Chondrocyte (in vitro differentiated cells): ENCODE results near the gene NIP7. TPM values are rescaled to one million over a fixed set of nuclear protein-coding genes. Genes with fewer than 3 reads are reported as not detected.

Source experiments
- DNase-seq: peaks from one replicate; pipeline ENCODE4 v3.0.0; 2021; ENCODE audit warnings: mixed read lengths, low spot score
- H3K27ac Mint-ChIP-seq: one replicate; pipeline ENCODE4 v1.8.0; 2021; ENCODE audit warnings: mild to moderate bottlenecking, moderate library complexity, mixed read lengths; ENCODE audit not compliant: unreplicated experiment
- H3K27me3 Mint-ChIP-seq: 2 replicates; pipeline ENCODE4 v1.8.0; 2021; ENCODE audit warnings: low read depth, mixed read lengths
- H3K36me3 Mint-ChIP-seq: 2 replicates; pipeline ENCODE4 v1.8.0; 2021; ENCODE audit warnings: low read depth, mixed read lengths
- H3K4me1 Mint-ChIP-seq: 2 replicates; pipeline ENCODE4 v1.8.0; 2021; ENCODE audit warnings: low read depth, mild to moderate bottlenecking, mixed read lengths
- H3K4me3 Mint-ChIP-seq: one replicate; pipeline ENCODE4 v1.8.0; 2021; ENCODE audit warnings: mild to moderate bottlenecking, moderate library complexity, mixed read lengths; ENCODE audit not compliant: unreplicated experiment
- H3K9me3 Mint-ChIP-seq: 2 replicates; pipeline ENCODE4 v1.8.0; 2021; ENCODE audit warnings: low read depth, mixed read lengths
- CTCF ChIP-seq: fragments of 200-600 bp; sonication (generic); IDR thresholded peaks from 2 replicates; pipeline ENCODE4 v1.5.0; 2021; ENCODE audit warnings: antibody characterized with exemption, mild to moderate bottlenecking, moderate library complexity
- total RNA-seq: library from RNA; stranded (reverse); gene quantifications from 3 replicates; pipeline ENCODE4 v1.2.1, GENCODE V29; 2021

NIP7 gene
- total RNA-seq, 1 donor from 2014 or later, result 18.6 TPM

GRCh38 chr16:69363281-69363717 is 23.7 kb downstream of the NIP7 start:
- DNase-seq, result no peak
- no peaks in the 10 kb centered on the region for H3K27me3 Mint-ChIP-seq
- H3K36me3 Mint-ChIP-seq, result peaks cover 24% of the 10 kb centered on the region
- TF ChIP-seq CTCF, result no peak
- H3K9me3 Mint-ChIP-seq, result no peaks in the 10 kb centered on the region
- no peak overlapping the region for H3K27ac Mint-ChIP-seq
- H3K4me3 Mint-ChIP-seq, result no peak overlapping the region
- no peaks in the 10 kb centered on the region for H3K4me1 Mint-ChIP-seq

GRCh38 chr16:69364088-69364487 is 24.5 kb downstream of the NIP7 start:
- no peaks in the 10 kb centered on the region for H3K4me1 Mint-ChIP-seq
- H3K27me3 Mint-ChIP-seq, result no peaks in the 10 kb centered on the region
- H3K9me3 Mint-ChIP-seq, result no peaks in the 10 kb centered on the region
- H3K27ac Mint-ChIP-seq, result no peak overlapping the region
- no peak for DNase-seq
- H3K4me3 Mint-ChIP-seq, result no peak overlapping the region
- no peak for TF ChIP-seq CTCF
- peaks cover 28% of the 10 kb centered on the region for H3K36me3 Mint-ChIP-seq

GRCh38 chr16:69365901-69366300 is 26.3 kb downstream of the NIP7 start:
- no peak for DNase-seq
- Mint-ChIP-seq H3K4me1 (no peaks in the 10 kb centered on the region), H3K27ac (no peak overlapping the region), H3K4me3 (no peak overlapping the region), H3K9me3 (no peaks in the 10 kb centered on the region), H3K36me3 (peaks cover 38% of the 10 kb centered on the region), H3K27me3 (no peaks in the 10 kb centered on the region)
- TF ChIP-seq CTCF, result no peak

- TF ChIP-seq CTCF, result no peak
- H3K27ac Mint-ChIP-seq, result no peak overlapping the region
- DNase-seq, result no peak
- no peaks in the 10 kb centered on the region for H3K9me3 Mint-ChIP-seq
- no peaks in the 10 kb centered on the region for H3K27me3 Mint-ChIP-seq
- no peak overlapping the region for H3K4me3 Mint-ChIP-seq
- no peaks in the 10 kb centered on the region for H3K4me1 Mint-ChIP-seq
- peaks cover 39% of the 10 kb centered on the region for H3K36me3 Mint-ChIP-seq
These were observed 26.9 kb downstream of the NIP7 start for GRCh38 chr16:69366431-69366830.

- Mint-ChIP-seq H3K4me1 (no peaks in the 10 kb centered on the region), H3K36me3 (peaks cover 43% of the 10 kb centered on the region), H3K27me3 (no peaks in the 10 kb centered on the region), H3K4me3 (no peak overlapping the region), H3K9me3 (no peaks in the 10 kb centered on the region), H3K27ac (no peak overlapping the region)
- no peak for DNase-seq
- no peak for TF ChIP-seq CTCF
These were observed 28.4 kb downstream of the NIP7 start for GRCh38 chr16:69367980-69368379.
